ENCODE data around the gene HNRNPA3. TPM values are rescaled to one million over a fixed set of nuclear protein-coding genes. Genes with fewer than 3 reads are reported as not detected.
"Not testable (repeated sequence)": the region's sequence is repeated elsewhere in the genome, so short reads cannot be mapped to it uniquely, and the experiment has no call there.

Gene HNRNPA3
- polyA plus RNA-seq, 10 donors: 294 to 441 (median 325) TPM

DNA sequence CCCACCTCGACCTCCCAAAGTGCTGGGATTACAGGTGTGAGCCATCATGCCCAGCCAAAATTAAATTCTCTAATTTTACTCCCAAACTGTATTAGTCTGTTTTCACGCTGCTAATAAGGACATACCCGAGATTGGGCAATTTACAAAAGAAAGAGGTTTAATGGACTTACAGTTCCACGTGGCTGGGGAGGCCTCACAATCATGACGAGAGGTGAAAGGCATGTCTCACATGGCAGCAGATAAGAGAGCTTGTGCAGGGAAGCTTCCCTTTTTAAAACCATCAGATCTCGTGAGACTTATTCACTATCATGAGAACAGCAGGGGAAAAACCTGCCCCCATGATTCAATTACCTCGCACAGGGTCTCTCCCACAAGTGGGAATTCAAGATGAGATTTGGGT, 26.6 kb upstream of the HNRNPA3 start:
- not testable (repeated sequence) for DNase-seq

DNA sequence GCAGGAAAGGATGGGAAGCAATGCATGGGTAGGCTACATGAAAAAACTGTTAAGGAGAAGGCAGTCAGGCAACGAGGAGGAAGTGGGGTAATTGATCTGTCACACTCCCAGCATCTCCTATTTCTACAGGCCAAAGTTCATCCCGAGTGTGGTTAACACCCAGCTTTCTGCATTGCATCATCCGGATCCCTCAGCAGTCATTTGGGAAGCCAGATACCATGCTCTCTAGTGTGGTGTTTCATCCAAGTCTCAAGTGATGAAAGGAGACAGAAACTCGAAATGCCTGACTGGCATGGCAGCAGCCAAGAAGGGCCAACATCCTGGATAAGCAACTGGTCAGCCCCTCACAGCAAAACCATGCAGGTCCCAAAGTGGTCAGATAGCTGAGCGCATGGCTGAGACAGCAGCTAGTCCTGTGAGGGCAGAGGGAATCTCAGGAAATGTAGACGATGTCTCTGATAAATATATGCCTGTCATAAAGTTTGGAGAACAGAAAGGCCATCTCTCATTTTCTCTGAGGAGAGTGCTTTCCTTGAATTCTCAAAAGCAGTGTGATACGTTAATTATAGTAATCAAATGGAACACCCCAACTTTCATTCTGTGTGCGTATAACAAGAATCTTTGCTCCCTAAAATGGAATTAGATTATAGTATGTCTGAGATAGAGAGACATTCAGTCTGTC, 24.8 kb upstream of the HNRNPA3 start:
- peak in 1 of 3 donors; percentile 39 for DNase-seq

DNA sequence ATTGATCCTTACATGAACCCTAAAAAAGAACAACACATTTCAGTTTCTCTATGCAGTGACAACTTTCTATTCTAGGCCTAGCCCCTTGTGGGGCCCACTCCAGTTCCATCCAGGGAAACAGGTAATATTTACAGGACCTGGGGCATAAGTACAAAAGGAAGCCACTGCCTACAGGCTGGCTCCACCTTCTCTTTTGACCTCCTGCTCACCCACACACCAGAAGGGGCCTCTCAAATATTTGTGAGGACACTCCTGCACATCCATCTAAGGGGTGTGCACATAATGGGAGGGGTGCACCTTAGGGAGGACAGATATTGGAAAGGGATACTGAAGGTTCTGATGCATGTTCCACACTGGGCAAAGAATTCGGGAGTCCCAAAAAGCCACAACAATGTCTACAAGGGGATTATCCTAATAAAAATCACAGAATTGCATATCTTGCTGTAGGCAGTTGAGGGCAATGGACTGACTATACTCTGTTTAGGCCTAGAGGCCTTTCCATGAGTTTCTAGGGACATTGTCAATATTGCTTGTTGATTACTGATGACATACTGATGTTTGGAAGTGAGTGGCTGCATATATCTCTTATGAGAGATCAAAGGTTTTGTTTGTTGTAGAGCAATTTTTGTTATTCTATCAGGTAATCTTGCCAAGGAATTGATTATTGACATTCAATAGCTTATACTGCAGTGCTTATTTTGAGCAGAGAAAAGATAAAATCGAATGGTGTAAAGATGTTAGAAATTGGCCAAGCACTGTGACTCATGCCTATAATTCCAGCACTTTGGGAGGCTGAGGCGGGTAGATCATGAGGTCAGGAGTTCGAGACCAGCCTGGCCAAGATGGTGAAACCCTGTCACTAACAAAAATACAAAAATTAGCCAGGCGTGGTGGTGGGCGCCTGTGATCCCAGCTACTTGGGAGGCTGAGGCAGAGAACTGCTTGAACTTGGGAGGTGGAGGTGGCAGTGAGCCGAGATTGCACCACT, 23.8 kb upstream of the HNRNPA3 start:
- no peak for DNase-seq

DNA sequence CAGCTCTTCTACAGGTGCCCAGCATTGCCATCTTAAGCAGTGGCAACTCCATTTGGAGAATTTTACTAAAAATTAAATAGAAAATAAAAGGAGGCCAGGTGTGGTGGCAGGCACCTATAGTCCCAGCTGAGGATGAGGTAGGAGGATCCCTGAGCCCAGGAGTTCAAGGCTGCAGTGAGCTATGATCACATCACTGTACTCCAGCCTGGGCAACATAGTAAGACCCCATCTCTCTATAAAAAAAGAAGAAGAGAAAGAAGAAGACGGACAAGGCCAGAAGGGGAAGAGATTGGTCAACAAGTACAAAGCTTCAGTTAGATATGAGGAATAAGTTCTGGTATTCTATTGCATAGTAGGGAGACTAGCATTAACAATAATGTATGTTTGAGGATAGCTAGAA, 21.7 kb upstream of the HNRNPA3 start:
- DNase-seq: no peak

DNA sequence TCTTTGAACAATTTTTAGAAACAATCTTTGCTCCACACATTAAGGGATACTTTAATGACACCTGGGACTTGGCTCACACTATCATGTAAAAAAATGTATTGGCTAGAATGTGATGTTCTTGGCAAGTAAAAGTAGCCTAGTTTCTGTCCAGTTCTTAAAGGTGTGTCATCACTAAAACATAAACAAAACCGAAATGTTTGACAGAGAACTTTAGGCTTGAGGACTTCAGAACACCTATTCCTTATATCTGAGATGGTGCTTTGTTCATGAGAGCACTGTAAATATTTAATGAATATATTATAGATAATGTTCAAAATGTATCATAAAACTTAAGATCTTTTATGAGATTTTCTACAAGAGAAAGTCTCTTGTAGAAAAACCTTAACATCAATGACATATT, 19.8 kb upstream of the HNRNPA3 start:
- DNase-seq: no peak

DNA sequence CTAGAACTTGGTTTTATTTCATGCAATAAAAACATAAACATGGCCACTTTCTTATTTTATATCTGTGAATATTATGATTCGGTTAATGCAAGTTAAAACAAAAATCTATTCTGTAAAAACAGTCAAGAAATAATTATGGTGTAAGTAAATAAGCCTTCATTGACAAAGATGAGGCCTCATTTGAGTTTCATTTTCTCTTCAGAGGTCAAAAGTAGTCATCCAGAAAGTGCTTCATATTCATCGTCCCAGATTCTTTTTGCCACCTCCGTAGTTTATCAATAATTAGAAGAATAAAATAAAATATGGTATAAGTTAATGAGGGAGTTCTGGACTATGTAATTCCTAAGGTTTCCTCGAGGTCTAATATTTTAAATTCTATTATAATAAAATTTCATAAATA, 19.4 kb upstream of the HNRNPA3 start:
- DNase-seq: no peak

DNA sequence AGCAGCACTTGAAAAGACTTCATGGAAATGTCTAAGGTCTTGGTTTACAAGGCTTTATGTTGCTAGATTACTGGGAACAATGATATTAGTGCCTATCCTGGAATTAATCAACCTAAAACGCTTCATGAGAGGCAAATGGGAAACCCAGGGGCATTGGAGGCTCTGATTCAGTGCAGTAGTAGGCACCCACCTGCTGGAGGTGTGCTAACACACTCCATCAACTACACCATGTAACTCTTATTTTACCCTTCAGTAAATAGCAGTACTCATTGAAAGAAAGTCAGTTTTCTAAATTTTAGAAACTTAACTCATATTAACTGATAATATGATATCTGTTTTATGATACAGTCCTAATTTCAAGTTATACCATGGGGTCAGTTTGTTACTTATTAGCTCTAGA, 17.4 kb upstream of the HNRNPA3 start:
- DNase-seq: no peak

DNA sequence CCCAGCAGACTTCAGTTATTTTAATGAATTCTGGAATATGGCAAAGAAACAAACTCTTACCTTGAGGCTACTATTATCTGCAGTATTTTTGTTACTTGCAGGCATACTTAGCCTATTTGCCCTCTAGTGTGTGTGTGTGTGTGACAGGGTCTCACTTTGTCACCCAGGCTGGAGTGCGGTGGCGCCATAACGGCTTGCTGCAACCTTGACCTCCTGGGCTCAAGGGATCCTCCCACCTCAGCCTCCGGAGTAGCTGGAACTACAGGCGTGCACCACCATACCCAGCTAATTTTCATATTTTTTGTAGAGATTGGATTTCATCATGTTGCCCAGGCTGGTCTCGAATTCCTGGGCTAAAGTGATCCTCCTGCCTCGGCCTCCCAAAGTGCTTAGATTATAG, 12.2 kb upstream of the HNRNPA3 start:
- not testable (repeated sequence) for DNase-seq

DNA sequence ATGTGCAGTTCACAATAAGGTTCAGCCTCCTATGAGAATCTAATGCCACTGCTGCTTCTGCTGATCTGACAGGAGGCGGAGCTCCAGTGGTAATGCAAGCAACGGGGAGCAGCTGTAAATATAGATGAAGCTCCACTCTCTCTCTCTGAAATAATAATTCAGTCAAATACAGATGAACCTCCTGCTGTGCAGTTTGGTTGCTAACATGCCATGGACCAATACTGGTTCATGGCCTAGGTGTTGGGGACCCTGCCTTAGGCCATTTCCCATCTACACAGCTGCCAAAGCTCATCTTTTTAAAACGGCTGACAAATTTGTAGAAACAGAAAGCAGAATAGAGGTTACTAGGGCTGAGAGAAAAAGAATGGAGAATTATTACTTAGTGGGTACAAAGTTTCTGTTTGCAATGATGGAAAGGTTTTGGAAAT, 10.7 kb upstream of the HNRNPA3 start:
- DNase-seq: no peak

DNA sequence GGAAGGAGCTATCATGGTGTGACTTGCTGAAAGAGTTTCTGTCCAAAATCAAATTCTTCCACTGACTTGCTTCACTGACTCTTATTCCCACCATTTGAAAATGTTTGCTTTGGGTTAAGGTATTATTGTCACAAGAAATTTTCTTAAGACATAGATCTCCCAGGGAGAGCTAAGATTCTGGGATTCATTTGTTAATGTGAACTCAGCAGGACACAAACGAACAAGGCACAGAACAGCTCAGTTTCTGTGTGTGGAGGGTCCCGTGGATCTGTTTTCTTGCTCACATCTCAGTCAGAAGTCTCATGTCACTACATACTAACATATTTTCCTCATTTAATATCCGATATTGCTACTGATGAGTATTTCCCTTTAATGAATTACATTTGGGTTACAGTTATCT, 8.2 kb upstream of the HNRNPA3 start:
- no peak for DNase-seq

DNA sequence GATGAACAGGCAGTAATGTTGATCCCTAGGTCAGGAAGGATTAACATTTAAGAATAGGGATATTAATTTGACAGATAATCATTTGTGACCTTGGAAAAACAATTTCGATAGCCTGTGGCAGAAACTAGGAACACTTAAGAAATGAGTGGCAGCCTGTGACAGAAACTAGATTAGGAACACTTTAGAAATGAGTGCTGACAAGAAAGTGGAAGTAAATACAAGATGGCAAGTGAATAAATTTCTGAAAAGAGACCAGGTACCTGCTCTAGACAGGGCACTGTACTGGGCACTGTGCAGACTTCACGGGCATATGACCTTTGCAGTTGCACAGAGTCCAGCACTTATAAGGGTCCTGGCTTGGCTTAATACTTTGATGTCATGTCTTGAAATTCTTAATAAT, 5.5 kb upstream of the HNRNPA3 start:
- DNase-seq: no peak

DNA sequence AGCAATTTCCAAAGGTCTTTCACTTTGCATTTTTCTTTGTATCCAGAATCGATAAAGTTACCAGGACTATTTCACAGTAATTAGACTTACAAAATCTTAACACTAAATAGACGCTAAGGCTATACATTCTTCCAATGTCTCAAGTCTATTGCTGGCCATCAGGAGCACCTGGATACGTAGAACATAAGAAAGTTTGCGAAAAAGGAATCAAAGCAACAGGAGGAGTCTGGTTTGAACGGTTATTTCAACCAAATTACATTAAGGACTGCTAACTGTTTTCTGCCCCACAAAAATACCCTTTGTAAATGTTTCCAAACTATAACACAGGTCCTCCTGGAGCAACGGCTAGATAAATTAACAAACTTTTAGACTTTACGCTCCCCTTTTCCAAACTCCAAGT, 1.4 kb upstream of the HNRNPA3 start:
- peak in 1 of 3 donors; percentile 53 for DNase-seq

DNA sequence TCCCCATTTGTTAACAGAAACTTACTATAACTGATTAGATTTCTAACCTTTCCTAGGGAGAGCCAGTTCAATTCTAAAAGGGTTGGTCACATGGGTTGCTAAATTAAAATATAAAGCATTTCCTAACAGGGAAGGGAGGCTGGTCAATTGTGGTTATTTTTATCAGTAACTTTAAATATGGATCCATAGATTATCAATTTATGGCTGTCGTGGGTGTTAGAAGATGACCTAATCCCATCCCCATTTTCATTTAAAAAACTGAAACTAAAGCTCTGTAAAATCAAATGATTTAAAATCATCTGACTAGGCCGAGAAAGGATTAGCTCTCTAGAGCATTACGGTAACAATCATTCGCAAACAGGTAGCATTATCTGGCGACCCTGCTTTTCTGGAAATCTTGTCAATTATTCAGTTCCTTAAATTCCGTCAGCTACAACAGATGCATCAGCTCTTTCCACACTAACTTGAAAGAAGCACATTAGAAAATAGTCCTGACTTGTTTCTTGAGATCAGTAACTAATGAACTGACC, 953 bp upstream of the HNRNPA3 start:
- DNase-seq: no peak

DNA sequence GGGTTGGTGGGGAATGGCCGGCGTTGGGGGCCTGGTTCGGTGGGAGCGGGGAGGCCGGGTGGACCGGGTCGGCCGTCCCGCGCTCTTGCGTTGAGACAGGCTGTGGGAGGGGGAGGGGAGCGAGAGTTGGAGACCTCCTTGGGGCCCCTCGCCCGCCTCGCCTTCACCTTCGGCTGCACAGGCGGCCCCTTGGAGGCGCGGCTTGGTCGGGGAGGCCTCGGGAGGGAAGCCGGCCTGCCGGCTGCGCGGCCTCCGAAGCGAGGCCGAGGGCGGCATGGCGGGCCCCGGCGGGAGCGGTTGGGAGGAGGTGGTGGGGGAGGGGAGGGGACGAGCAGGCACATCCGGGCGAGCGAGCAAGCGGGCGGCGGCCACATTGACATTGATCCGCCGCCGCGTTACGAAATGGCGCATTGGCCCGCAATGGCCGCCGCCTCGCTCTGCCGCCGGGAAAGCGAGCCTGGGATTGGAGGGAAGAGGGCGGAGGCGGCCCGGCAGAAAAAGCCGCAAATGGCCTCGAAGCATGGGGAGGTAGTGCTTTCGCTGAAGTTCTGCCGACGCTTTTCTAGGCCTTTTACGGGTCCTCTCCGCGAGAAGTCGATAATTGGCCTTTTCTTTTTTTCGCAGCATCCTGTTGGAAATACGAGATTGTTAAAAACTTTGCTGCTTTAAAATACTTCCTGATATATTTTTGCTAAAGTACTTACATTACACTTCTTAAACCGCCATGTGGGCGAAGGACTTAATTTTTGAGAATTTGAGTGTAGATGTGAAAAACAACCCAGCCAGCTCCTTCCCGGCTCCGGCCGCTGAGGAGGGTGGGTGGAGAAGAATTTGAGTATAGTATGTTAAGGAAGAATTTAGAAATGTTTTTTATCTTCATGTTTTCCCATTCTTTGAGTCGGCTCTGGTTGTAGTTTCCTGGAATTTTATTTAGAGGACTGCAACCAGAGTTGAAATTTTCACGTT, 580 bp downstream of the HNRNPA3 start:
- peak; percentile 89 to 96 (median 91) for DNase-seq

DNA sequence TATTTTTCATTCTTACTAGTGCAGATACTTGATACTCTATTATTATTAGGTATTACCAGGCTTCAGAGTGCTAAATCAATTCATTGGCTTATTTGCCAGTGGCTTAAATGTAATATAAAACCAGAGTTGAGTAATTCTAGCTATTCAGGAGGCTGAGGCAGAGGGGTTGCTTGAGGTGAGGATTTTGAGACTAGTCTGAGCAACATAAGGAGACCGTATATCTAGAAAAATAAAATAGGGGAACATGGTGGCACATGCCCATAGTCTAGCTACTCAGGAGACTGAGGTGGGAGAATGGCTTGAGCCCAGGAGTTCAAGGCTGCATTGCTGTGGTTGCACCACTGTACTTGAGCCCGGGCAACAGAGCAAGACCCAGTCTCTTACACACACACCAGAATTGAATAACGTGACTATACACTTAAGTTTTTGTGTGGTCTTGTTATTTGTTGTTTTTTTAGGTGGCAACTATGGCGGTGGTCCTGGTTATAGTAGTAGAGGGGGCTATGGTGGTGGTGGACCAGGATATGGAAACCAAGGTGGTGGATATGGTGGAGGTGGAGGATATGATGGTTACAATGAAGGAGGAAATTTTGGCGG, 4.8 kb downstream of the HNRNPA3 start:
- DNase-seq: no peak

DNA sequence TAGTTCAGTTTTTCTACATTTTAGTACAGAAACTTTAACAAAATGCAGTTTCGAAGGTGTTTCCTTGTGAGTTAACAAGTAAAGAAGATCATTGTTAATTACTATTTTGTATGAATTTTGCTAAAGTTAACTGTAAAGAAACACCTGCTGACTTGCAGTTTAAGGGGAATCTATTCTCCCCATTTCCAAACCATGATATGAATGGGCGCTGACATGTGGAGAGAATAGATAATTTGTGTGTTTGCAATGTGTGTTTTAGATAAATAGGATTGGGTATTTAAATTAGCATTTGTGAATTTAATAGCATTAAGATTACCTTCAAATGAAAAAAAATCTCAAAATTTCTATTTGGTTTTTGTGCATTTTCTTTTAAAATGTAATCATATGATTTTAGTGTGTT, 7.2 kb downstream of the HNRNPA3 start:
- not testable (repeated sequence) for DNase-seq

DNA sequence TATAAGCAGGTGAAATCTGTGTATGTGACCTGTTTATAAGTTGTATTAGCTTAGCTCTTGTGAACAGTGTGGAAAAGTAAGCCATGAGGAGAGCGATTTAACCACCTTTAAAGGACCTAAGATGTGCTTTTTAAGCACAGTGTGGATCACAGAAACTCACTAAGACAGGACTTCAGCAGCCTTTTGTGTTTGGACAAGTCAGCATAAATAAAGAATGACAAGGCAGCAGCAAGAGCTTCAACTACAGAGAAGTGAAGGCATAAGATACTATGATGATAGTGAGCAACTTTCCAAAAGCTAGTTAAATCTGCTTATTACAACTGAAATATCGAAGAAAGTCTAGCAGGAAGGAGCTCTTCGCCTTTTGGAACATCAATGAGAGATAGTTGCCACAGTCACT, 8.9 kb downstream of the HNRNPA3 start:
- no peak for DNase-seq

DNA sequence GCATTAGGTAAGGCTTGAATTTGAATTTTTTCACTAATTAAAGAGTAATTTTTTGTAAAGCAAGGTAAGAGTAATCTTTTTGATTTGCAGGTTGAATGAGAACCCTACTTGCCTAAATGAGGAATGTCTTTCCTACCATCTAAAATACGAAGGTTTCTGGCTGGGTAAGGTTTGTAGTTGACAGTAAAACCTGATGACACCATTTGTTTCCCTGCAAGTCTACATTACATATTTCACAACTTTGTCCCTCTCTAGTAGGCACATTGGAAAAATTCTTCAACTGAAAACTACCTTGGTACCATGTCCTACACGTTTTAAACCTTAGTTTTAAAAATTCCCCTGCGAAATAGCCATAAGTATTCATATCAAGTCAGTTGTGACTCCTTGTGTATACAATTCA, 9.4 kb downstream of the HNRNPA3 start:
- DNase-seq: no peak

DNA sequence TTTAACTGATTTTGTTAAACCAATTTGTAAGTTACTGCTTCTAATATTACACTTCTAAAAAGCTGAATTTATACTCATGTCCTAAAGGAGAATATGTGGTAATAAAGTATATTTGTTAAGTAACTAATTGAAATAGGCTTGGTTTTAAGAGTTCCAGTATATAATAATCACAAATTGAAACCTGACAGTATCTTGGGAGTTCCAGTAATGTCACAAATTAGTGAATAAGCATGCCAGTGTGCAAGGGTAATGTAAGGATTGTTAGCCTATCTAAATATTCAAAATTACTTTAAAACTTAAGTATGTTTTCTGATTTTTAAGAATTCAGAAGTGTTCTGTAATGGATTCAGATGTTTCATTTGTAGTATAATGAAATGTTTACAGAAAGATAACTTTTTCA, 10.8 kb downstream of the HNRNPA3 start:
- not testable (repeated sequence) for DNase-seq

DNA sequence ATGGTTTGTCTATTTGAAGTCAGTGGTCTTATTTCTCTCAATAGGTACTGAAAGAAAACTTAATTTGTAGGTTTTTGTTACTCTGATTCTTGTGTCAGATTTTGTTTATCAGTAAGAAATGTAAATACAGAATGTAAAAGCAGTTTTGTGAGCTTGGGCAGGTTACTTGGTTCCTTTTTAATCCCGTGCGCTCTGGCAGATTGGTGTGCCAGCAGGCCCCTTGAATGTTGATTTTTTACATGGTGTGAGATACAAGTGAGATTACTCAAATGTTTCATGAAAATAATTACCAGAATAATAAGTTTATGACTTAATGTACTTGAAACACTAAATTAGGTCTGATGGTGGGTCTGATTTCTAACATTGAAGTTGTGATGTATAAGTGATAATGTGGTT, 13.4 kb downstream of the HNRNPA3 start:
- DNase-seq: no peak
